HG03135 (cell line): Measurements from ENCODE around the gene AP2A2.
"Not testable (repeated sequence)": the region's sequence is repeated elsewhere in the genome, so short reads cannot be mapped to it uniquely, and the experiment has no call there.

Experiments used
- ATAC-seq: cut with Tn5 transposase; IDR thresholded peaks from one replicate; pipeline ENCODE4 v1.9.1; 2021; ENCODE audit warnings: mild to moderate bottlenecking, moderate library complexity; ENCODE audit not compliant: unreplicated experiment

The AP2A2 gene

DNA sequence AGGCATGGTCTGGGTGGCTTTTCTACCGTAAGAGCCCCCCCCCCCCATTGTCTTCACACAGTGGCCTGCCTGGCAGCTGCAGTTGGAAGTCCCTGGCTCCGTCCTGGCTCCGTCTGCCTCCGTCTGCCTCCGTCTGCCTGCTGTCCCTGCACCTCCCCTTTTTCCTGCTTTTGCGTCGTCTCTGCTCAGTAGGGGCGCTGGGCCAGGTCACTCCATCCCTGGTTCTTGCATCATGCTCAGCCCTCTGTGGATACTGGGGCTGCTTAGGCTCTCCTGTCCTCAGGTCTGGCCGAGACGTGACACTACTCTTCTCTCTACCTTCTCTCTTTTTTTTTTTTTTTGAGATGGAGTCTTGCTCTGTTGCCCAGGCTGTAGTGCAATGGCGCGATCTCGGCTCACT is 27.8 kb downstream of the AP2A2 start:
- no peak for ATAC-seq

DNA sequence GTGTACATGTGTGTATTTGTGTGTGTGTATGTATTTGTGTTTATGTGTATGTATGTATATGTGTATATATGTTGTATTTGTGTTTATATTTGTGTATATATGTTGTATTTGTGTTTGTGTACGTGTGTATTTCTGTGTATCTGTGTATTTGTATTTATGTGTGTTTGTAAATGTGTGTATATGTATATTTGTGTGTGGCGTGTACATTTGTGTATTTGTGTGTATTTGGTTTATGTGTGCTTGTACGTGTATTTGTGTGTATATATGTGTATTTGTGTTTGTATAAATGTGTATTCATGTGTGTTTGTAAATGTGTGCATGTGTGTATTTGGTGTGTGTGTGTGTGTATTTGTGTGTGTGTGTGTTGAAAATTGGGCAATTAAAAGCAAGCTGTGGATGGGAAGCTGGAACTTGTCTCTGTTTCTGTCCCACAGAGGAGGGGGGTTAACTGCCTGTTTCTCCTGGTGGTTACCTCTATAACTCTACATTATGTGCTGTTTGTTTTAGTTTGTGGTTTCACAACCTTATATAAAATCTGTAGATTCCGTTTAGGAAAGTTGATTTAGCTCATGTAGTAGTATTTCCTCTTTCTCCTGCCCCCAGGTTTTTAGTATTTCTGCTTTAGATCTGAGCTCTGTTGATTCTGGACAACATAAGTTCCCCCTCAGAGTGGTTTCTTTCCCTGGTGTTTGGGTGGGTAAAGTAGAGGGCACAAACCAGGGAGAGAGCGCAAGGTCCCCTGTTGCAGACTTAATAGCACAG is 28.9 kb downstream of the AP2A2 start:
- ATAC-seq: no peak

DNA sequence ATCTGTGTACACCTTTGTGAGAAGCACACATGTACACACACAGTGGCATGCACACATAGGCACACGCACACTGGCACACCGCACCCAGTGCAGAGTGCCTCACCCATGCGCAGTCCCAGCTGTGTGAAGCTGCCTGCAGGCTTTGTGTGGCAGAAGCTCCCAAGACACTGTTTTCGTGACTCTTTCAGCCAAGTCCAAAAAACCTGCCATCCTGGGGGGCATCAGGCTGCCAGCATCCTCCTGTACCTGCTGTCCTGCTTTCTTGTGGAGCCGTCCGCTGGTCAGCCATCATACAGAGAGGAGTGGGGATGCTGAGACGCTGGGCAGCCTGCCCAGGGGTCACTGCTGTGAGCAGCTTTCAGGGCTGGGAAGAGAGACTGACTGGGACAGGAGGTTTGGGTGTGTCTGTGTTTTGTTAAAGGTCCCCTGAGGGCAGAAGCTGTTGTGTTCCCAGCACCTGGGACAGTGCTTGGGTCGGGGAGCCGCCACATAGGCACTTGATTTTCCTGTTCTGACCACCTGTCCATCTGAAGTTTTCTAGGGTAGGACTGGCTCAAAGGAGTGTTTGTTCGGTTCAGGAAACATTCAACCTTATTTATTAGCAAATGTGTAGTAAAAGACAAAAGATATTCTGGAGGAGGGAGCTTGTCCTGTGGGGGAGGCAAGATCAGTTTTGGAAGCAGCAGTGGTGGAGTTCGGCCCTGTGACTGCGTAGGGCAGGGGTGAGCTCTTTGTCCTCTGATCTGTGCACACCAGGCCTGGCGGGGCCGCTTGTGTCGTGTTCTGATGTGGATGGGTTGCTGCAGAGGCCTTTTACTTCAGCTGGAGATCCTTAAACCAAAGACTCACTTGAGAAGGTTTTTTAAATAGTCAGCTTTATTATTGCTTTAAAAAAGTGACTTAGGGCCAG is 29.7 kb downstream of the AP2A2 start:
- ATAC-seq: no peak

DNA sequence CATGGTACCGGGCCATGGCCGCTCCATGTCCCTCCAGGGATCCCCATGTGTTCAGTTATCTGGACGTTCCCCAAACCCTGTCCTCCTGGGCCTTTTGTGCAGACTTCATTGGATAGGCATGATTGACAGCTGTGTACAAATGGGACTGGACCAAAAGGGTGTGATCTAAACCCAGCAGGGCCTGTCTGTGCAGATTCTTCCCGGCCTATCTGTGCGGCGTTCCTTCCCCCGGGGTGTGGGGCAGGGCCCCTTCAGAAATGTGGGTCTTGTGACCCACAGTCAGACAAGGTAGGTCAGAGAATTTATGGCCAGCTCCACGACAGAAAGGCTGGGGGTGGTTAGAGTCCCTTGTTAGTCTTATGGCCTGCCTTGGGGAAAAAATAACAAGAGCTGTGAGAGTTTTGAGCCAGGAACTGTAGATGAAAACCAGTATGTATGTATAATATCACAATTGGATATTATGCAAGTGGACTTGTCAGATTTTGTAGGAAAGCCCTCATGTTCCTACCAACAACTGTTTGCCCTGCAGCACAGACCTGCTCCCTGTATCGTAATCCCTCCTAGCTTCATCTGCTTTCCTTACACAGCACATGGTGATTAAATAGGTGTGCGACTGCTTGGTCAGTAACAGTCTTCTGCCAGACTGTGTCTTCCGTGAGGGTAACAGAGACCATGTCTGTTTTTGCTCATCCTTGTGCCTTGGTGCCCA is 31.7 kb downstream of the AP2A2 start:
- no peak for ATAC-seq

DNA sequence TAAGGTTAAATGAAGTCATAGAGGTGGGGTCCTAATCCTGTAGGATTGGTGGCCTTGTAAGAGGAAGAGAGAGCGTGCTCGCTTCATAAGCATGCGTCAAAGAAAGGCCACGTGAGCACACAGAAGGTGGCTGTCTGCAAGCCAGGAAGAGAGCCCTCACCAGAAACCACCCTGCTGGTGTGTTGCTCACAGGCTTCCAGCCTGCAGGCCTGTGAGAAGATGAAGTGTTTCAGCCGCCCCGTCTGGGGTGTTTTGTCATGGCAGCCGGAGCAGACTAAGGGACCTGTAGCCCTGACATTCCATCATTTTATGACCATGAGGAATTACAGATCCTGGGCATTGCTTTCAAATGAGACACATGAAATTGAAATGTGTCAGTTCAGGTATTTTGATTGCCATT is 32.4 kb downstream of the AP2A2 start:
- no peak for ATAC-seq

DNA sequence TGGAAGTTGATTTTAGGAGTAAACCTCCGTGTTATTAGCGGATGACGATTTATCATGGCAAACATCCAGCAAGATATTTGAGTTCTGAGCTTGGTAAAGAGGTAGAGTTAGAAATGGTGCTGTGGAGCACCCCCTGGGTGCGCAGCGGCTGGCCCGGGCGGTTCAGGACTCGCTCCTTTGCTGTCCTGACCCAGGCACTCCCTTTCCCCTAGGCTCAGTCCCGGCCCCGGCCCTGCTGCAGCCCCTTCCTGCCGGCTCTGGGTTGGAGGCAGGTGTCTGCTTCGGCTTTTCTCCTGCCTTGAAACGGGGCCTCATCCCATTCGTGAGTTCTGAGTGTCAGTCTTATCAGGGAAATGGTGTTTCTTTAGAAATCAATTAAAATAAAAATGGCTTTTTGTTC is 33.4 kb downstream of the AP2A2 start:
- no peak for ATAC-seq

DNA sequence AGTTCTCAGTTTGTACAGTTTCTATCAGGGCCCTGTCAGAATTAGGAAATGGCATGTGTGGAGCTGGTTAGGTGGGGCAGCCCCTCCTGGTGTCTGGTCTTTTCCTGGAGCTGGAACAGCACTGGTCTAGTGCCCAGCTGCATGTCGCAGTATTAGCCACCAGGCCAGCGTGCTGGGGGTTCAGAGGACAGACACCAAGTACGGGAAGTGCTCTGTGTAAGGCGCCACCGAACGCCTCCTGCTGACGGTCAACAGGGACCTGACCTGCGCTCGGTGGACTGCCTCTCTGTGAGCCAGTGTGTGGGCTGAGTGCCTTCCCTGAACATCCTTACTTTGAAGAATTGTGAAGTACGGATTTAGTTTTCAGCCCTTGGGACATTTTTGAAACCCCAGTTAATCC is 33.9 kb downstream of the AP2A2 start:
- no peak for ATAC-seq

DNA sequence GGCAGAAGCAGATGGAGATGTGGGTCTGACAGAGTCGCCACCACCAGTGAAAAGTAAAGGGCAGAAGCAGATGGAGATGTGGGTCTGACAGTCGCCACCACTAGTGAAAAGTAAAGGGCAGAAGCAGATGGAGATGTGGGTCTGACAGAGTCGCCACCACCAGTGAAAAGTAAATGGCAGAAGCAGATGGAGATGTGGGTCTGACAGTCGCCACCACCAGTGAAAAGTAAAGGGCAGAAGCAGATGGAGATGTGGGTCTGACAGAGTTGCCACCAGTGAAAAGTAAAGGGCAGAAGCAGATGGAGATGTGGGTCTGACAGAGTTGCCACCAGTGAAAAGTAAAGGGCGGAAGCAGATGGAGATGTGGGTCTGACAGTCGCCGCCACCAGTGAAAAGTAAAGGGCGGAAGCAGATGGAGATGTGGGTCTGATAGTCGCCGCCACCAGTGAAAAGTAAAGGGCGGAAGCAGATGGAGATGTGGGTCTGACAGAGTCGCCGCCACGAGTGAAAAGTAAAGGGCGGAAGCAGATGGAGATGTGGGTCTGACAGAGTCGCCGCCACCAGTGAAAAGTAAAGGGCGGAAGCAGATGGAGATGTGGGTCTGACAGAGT is 35.7 kb downstream of the AP2A2 start:
- ATAC-seq: not testable (repeated sequence)

DNA sequence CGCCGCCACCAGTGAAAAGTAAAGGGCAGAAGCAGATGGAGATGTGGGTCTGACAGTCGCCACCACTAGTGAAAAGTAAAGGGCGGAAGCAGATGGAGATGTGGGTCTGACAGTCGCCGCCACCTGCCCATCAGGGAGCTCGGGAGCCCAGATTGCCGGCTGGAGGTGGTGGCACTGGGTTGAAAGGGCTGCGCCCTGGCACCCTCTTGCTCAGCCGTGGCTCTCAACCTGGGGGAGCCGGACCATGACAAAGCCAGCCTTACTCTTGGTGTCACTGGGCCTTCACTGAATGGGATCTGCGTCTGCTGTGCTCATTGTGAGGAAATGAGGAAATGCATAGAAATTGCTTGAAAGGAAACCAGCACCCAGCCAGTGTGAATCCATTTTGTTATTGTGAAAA is 36.3 kb downstream of the AP2A2 start:
- ATAC-seq: no peak

DNA sequence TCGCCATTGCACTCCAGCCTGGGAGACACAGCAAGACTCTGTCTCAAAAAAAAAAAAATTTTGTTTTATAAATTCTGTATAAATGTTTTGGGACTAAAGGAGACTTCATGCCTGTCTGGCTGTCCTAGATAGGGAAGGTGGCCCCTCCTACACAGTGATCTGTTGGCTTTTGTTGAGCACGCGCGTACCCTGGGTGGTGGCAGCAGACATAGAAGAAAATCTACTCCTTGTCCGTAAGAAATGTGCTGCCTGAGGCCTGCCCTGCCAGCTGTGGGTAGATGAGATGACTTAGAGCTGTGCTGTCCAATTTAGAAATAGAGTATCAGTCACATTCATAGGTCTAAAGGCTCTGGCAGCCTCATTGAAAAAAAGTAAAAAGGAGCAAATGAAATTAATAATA is 37.0 kb downstream of the AP2A2 start:
- no peak for ATAC-seq

DNA sequence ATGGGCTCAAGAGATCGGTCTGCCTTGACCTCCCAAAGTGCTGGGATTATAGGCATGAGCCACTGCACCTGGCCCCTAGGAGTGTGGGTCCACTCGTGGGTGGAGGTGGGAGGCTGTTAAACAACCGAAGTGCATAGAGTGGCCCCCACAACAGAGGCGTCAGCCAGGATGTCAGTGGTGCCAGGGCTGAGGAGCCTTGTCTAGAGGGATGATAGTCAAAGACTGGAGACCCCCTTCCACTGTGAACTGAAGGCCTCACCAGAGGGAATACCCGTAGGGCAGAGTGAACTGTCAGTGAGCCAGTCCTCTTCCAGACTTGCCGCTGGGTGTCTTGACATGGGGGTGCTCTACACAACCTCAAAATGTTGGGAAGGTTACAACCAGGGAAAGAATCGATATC is 38.2 kb downstream of the AP2A2 start:
- no peak for ATAC-seq

DNA sequence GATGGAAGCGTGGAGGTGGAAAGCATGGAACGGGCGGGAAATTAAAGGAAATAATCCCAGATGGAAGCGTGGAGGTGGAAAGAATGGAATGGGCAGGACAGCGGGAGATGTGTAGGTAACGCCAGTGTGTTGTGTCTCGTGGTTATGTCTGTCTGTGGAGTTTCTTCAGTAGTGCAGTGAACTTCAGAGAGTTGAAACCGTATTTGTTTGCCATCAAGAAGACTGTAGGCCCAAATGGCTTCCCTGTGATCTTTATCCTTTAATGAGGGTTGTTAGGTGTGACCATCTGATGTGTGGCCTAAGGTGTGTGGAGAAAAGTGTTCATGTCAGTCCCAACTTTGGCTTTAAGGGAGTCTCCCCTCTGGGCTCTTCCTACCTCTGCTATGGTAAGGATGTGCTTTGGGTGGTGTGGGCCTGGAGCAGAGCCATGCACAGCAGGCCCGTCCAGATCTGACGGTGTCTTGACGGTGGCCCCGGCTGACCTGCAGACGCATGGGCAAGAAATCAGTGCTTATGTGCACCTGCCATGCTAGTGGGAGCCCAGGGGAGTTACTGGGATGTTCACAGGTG is 39.6 kb downstream of the AP2A2 start:
- ATAC-seq: no peak

DNA sequence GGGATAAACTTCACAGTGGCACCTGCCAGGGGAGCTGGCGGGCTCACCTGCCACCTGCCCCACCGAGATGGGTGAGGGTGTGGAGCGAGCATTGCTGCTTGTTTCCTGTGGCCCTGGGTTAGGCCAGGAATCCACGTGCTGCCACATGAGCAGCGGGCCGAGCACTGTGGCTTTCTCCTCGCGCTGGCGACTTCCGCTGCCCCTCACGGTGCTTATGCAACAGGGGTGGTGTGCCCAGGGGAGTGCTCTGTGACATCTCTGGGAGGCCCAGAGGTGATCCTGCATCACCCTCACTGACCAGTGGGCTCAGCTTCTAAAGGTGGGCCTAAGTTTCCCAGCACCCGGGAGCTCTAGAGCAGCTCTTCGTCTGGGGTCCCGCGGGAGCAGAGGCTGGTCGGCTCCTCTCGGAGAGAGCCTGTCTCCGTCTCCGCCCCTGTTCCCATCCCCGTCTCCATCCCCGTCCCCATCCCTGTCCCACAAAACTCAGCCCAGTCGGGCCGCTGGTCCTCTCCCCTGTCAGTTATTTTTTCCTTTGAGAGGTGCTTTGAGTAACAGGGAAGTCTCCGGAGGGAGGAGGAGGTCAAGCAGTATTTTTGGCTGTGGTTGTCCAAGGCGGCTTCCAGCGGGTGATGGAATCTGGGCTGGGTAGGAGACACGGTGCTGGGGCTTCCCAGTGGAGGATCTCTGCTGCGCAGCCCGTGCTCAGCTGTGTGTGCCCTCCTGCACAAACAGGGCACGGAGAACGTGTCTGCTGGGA is 42.5 kb downstream of the AP2A2 start:
- no peak for ATAC-seq

DNA sequence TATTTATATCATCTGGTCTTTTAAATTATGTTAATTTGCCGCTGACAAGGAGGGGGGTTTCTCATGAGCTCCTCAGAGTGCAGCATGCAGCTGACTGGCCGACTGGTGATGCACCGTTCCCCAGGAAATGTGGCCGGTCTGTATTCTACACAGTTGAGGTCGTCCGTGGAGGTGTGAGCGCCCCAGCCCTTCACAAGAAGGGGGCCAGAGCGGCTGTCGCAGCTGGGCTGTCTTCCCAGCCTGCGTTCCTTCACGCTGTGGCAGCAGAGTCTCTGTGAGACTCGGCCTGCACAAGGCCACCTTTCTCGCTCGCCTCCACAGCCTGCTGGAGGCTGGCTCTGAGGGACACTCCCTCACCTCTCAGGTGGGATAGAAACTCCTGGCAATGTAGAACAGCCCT is 43.2 kb downstream of the AP2A2 start:
- no peak for ATAC-seq

DNA sequence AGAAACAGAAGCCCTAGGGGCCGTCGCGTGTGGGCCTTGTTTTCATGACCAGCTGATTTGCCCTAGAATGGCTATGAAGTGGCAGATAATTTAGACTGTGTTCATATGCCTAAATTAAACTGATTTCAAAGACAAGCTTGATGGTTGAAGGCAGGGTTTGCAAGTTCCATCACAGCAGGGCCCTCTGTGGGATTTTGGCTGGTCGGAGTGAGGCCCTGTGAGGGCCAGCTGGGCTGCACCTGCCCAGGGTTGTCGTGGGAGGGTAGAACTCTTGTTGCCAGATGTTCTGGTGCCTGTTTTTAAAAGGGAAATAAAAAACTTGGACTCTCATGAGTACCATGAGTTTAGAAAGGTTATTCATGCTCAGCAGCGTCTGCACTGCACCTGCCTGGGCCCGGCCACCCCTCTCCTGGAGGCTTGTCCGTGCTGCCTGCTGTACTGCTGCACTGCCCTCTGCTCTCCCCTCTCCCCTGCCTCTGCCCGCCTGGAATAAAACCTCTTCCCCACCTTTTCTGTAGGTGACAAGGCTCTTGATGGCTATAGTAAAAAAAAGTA is 44.1 kb downstream of the AP2A2 start:
- no peak for ATAC-seq

DNA sequence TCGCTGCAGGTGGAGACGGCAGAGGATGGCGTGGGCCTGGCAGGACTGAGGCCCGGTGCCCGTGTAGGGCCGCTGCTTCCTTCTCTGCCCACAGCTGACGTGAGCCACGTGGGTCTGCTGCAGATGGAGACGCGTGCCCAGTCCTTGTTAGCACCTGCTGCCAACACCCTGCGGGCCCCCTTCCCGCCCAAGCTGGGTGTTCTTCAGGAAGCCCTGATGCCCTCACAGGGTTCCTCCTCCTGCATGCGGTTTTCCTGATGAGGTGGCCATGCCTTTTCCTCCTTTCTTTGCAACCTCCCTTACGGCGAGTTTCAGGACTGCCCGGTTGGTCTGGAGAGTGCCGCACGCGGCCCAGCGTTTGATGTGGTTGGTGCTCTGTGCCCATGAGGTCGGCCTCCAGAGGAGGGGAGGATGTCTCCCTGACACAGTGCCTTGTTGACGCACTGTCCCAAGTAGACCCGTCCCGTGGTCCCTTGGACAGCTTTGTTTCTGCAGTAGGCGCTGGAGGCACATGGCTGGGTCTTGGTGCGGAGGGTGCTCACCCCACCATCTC is 44.7 kb downstream of the AP2A2 start:
- ATAC-seq: no peak

DNA sequence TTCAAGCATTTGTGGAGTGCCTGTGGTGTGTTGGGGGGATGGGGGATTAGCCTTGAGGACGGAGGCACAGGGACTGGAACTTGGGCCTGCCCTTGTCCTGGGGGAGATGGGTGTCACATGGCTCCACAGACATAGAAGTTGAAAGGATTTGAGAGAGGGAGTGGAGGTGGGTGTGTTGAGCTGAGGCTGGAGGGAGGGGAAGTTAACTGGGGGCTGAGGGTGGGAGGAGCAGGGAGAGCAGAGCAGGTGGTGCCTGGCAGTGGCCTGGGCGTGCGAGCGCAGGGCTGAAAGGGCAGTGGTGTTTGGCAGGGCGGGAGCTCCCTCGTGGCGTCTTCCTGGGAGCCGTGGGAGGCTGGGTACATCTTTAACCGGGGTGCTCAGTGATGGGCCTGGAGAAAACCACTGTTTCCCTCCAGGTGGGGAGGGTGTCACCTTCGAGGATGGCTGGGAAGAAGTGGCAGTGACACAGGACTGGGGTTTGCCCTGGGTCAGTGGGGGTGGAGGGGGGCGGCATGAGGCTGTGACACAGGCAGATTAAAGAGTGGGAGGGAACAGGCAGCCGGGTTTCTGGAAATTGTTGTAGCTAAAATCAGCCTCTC is 45.5 kb downstream of the AP2A2 start:
- ATAC-seq: no peak

DNA sequence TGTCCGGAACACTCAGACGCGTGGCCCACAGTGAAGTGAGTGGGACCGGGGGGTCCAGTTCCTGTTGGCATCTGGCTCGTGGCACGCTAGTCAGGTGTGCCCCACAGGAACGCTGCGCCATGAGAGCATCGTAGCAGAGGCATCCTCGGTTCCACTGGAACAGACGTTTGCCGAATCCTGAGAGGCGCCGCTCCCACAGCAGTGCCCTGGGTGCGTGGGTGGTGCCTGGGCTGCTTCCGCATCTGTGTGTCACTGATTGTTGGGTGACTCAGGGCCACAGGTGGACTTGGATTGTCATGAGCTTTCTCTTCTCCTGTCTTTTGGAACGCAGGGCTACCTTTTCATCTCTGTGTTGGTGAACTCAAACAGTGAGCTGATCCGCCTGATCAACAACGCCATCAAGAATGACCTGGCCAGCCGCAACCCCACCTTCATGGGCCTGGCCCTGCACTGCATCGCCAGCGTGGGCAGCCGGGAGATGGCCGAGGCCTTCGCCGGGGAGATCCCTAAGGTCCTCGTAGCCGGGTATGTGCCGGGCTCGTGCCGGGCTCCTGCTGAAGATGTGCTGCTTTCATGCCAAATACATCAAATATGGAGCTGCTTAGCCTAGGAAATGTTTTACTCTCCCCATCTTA is 46.2 kb downstream of the AP2A2 start:
- no peak for ATAC-seq
